Measurements from ENCODE around the gene ISOC1. TPM values are rescaled to one million over a fixed set of nuclear protein-coding genes. Genes with fewer than 3 reads are reported as not detected.
A peak's percentile ranks its signal among the peaks of the same experiment; 100 is the strongest.

Gene ISOC1
- 10 to 100 TPM; 24.5 to 37.3 (median 29.2) TPM for total RNA-seq

- peak; percentile 98 for ATAC-seq (ENCODE audit: low FRiP score)
- no peak for TF ChIP-seq CTCF (IDR thresholded peaks at IDR 0.05)
- DNase-seq (ENCODE audit: low spot score): peak; percentile 65
Measured at GRCh38 chr5:129094087-129094923, at the start of gene ISOC1. ISOC1 (plus strand) TSS chr5:129094749; CDS start chr5:129094767, 18 bp downstream.

- no peak for TF ChIP-seq CTCF (IDR thresholded peaks at IDR 0.05)
- no peak for ATAC-seq (ENCODE audit: low FRiP score)
- DNase-seq (ENCODE audit: low spot score): no peak
Measured at GRCh38 chr5:129046151-129046550, 48.4 kb upstream of the ISOC1 start.

GRCh38 chr5:129048509-129048908 lies 46.0 kb upstream of the ISOC1 start:
- DNase-seq (ENCODE audit: low spot score) (no peak), ATAC-seq (ENCODE audit: low FRiP score) (no peak)
- TF ChIP-seq CTCF (IDR thresholded peaks at IDR 0.05): no peak

- ATAC-seq (ENCODE audit: low FRiP score) (no peak), DNase-seq (ENCODE audit: low spot score) (no peak)
- TF ChIP-seq CTCF (IDR thresholded peaks at IDR 0.05): no peak
Measured at GRCh38 chr5:129049126-129049799, 45.3 kb upstream of the ISOC1 start.

GRCh38 chr5:129051283-129051682 lies 43.3 kb upstream of the ISOC1 start:
- no peak for TF ChIP-seq CTCF (IDR thresholded peaks at IDR 0.05)
- DNase-seq (ENCODE audit: low spot score) (no peak), ATAC-seq (ENCODE audit: low FRiP score) (no peak)

GRCh38 chr5:129053438-129053837 lies 41.1 kb upstream of the ISOC1 start:
- TF ChIP-seq CTCF (IDR thresholded peaks at IDR 0.05): no peak
- no peak for DNase-seq (ENCODE audit: low spot score)
- ATAC-seq (ENCODE audit: low FRiP score): no peak

All from omental fat pad (tissue), 4 donors.